ENCODE measurements around the gene DNPH1. TPM values are rescaled to one million over a fixed set of nuclear protein-coding genes. Genes with fewer than 3 reads are reported as not detected.

DNPH1 gene
- total and polyA plus RNA-seq, 2 experiments from 2014 or later, result 29.2 to 50.0 TPM

DNA sequence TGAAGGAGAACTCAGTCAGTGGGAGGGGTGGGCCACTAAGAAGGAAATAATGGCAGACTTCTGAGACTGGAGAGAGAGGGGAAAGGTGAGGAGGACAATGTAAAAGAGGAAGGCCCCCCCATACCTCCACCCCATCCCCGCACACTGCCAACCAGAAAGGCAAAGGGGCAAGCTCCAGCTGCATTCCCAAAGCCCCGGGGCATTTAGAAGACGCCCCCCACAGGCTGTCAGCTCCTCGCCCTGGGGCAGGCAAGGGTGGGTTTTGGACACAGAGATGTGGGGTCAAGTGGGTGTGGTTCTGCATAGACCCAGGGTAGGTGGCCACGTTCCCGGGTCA is 48.0 kb upstream of the DNPH1 start:
- no peaks in the 10 kb centered on the region for H3K36me3 ChIP-seq (ENCODE audit: insufficient read depth)
- H3K9me3 Mint-ChIP-seq, result no peaks in the 10 kb centered on the region
- H3K27ac Mint-ChIP-seq, result no peak overlapping the region
- no peaks in the 10 kb centered on the region for H3K36me3 Mint-ChIP-seq (ENCODE audit: low read depth)
- H3K27ac ChIP-seq (ENCODE audit: low read depth), result no peak overlapping the region
- H3K9me2 ChIP-seq (ENCODE audit: insufficient read depth), result no peaks in the 10 kb centered on the region
- peaks cover 25% of the 10 kb centered on the region for H3K4me1 ChIP-seq (ENCODE audit: insufficient read depth)
- no peaks in the 10 kb centered on the region for H3K79me2 ChIP-seq (replicated peaks; ENCODE audit: insufficient read depth)
- TF ChIP-seq ZNF114 (CRISPR knock-in tag; IDR thresholded peaks at IDR 0.05), result no peak
- no peak for TF ChIP-seq NANOG (IDR thresholded peaks at IDR 0.05; ENCODE audit: borderline replicate concordance)
- TF ChIP-seq JUNB (IDR thresholded peaks at IDR 0.05; ENCODE audit: unreplicated experiment), result no peak
- no peak for TF ChIP-seq EZH2phosphoT487 (IDR thresholded peaks at IDR 0.05; ENCODE audit: unreplicated experiment)
- TF ChIP-seq ETS1 (IDR thresholded peaks at IDR 0.05), result no peak
- TF ChIP-seq STAT1 (IDR thresholded peaks at IDR 0.05; ENCODE audit: unreplicated experiment), result no peak
- TF ChIP-seq, protein P1, sequence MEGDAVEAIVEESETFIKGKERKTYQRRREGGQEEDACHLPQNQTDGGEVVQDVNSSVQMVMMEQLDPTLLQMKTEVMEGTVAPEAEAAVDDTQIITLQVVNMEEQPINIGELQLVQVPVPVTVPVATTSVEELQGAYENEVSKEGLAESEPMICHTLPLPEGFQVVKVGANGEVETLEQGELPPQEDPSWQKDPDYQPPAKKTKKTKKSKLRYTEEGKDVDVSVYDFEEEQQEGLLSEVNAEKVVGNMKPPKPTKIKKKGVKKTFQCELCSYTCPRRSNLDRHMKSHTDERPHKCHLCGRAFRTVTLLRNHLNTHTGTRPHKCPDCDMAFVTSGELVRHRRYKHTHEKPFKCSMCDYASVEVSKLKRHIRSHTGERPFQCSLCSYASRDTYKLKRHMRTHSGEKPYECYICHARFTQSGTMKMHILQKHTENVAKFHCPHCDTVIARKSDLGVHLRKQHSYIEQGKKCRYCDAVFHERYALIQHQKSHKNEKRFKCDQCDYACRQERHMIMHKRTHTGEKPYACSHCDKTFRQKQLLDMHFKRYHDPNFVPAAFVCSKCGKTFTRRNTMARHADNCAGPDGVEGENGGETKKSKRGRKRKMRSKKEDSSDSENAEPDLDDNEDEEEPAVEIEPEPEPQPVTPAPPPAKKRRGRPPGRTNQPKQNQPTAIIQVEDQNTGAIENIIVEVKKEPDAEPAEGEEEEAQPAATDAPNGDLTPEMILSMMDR (conservative IDR thresholded peaks at IDR 0.05; ENCODE audit: low read depth in 2 of 2), result no peak
- no peak for TF ChIP-seq ZNF462 (CRISPR knock-in tag; IDR thresholded peaks at IDR 0.05)
- TF ChIP-seq CREB1 (CRISPR knock-in tag; IDR thresholded peaks at IDR 0.05; ENCODE audit: low read depth), result no peak
- TF ChIP-seq POLR2AphosphoS5 (IDR thresholded peaks at IDR 0.05; ENCODE audit: low read depth), result no peak
- TF ChIP-seq ZNF331 (CRISPR knock-in tag; IDR thresholded peaks at IDR 0.05; ENCODE audit: low read depth), result no peak
- TF ChIP-seq REST (IDR thresholded peaks at IDR 0.05; ENCODE audit: unreplicated experiment), result no peak
- TF ChIP-seq EZH2 (IDR thresholded peaks at IDR 0.05; ENCODE audit: low read depth, unreplicated experiment), result no peak
- H4K20me1 ChIP-seq (replicated peaks; ENCODE audit: insufficient read depth), result no peaks in the 10 kb centered on the region
- H3K4me2 ChIP-seq, result no peak overlapping the region
- ATAC-seq, result no peak
- DNase-seq (ENCODE audit: low spot score), result no peak
- H3F3A ChIP-seq (replicated peaks; ENCODE audit: low read depth), result peaks cover 2% of the 10 kb centered on the region; the same call in 1 of the 2 replicates
- no peak overlapping the region for H2AFZ ChIP-seq
- peaks cover 37% of the 10 kb centered on the region for H3K27me3 Mint-ChIP-seq (ENCODE audit: insufficient read depth, low read depth, poor library complexity)
- H3K4me3 ChIP-seq, result no peak overlapping the region
- H3K4me1 Mint-ChIP-seq, result peaks cover 36% of the 10 kb centered on the region
- H3K4me3 Mint-ChIP-seq, result no peak overlapping the region; the same call in 2 of the 3 replicates
- peaks cover 54% of the 10 kb centered on the region for H3K27me3 ChIP-seq (ENCODE audit: insufficient read depth)
